ENCODE results near the gene PEX11A.

PEX11A gene, protein sequence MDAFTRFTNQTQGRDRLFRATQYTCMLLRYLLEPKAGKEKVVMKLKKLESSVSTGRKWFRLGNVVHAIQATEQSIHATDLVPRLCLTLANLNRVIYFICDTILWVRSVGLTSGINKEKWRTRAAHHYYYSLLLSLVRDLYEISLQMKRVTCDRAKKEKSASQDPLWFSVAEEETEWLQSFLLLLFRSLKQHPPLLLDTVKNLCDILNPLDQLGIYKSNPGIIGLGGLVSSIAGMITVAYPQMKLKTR

DNA sequence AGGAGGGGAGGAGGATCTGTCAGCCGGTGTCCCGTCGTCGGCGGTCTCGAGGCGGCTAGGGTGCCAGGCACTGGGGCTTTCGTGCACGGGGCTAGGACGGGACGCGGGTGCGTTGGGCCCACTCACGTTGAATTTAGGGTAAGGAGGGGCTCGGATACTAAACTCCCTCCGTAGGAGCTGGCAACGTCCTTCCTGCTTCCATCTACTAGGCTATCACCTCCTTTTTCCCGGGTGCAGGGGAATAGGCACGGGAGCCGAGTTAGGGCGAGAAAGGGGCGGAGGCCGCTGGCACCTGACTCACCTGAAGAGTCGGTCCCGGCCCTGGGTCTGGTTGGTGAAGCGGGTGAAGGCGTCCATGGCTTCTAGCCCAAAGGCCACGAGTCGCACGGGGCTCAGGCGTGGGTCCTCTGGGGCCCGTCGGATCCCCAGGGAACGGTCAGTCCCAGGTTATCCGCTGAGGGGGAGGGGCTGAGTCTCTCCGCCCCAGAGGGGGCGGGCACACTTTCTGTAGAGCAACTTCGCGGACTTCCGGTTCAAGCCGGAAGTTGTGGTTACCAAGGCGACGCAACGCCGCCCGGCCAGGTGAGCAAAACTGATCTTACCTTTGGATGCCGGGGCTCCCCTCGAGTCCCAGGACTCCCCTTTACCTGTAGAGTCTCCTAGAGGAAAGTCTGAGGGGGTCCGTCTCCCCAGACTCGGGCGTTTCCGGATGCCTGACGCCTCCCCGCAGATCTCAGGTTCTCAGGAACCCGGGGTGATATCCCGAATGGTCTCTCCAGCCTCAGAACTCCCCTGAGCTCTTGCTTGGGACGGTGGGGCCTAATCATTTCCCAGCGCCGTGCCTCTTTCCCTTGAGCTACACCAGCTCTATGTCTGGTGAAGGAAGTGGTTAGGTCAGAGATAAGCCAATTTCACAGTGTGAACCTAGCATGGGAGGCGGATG is at the start of gene PEX11A, which contains the start of gene WDR93:
PEX11A (minus strand) TSS at position 479 of the 943 bp plus-strand sequence; CDS start at position 357, 122 bp downstream.
WDR93 (plus strand) TSS at position 536 of the 943 bp plus-strand sequence. CDS start 10,936 bp downstream, outside the sequence.
- Mint-ChIP-seq H3K36me3 (no peaks in the 10 kb centered on the region), H3K4me3 (peak within 1 kb of the TSS; percentile 81), H3K9me3 (no peaks in the 10 kb centered on the region), H3K27me3 (peaks cover 14% of the 10 kb centered on the region), H3K27ac (peak within 1 kb of the TSS; percentile 22), H3K4me1 (peaks cover 19% of the 10 kb centered on the region)
- DNase-seq = peak; percentile 84
- CTCF ChIA-PET = no interaction called here

DNA sequence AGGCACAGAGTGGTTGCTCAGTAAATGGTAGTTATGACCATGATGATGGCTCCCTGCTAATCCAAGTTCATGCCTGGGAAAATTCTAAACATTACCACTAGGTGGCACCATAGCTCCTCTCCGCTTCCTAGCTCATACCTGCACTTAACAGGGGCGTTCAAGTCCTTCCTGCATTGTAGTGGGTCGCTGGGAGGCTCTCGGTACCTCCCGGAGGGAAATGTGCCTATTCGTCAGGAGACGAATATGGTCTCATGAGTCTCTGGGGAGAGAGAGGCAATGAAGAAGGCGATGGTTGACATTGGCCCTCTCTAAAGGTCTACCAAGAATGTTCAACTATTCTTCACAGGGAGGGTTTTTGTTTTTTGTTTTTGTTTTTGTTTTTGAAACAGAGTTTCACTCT is 49.6 kb upstream of the PEX11A start:
- H3K4me1 Mint-ChIP-seq = peaks cover 2% of the 10 kb centered on the region
- H3K4me3 Mint-ChIP-seq = no peak overlapping the region
- CTCF ChIA-PET = interaction anchor here (0.7 to 2.1 kb wide), 13 partner anchors 9 to 335 kb away, joined by 3 to 28 read pairs (median 5); partner anchors contain the start of gene MESP1
- no peaks in the 10 kb centered on the region for H3K9me3 Mint-ChIP-seq
- peaks cover 42% of the 10 kb centered on the region for H3K27me3 Mint-ChIP-seq
- no peaks in the 10 kb centered on the region for H3K36me3 Mint-ChIP-seq
- DNase-seq = peak; percentile 70
- H3K27ac Mint-ChIP-seq = no peak overlapping the region

DNA sequence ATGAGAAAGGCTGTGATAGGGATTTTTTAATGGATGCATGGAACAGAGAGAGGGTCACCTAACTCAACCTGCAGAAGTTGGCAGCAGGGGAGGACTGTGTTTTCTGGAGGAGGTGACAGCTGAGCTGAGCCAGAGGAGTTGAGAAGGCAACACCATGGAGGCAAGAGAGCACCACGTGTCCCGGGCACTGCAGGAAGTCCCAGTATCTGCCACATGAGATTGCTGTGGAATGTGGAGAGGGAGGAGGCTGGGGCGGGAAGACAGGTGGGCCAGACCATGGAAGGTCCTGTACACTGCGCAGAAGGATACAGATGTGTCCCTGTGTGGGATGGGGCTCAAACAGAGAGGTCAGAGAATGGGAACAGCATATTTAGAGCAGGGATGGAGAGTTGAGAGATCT is 45.2 kb upstream of the PEX11A start:
- no peak overlapping the region for H3K4me3 Mint-ChIP-seq
- peaks cover 46% of the 10 kb centered on the region for H3K27me3 Mint-ChIP-seq
- no peaks in the 10 kb centered on the region for H3K36me3 Mint-ChIP-seq
- CTCF ChIA-PET = no interaction called here
- peaks cover 2% of the 10 kb centered on the region for H3K4me1 Mint-ChIP-seq
- H3K9me3 Mint-ChIP-seq = no peaks in the 10 kb centered on the region
- DNase-seq = no peak
- H3K27ac Mint-ChIP-seq = no peak overlapping the region

DNA sequence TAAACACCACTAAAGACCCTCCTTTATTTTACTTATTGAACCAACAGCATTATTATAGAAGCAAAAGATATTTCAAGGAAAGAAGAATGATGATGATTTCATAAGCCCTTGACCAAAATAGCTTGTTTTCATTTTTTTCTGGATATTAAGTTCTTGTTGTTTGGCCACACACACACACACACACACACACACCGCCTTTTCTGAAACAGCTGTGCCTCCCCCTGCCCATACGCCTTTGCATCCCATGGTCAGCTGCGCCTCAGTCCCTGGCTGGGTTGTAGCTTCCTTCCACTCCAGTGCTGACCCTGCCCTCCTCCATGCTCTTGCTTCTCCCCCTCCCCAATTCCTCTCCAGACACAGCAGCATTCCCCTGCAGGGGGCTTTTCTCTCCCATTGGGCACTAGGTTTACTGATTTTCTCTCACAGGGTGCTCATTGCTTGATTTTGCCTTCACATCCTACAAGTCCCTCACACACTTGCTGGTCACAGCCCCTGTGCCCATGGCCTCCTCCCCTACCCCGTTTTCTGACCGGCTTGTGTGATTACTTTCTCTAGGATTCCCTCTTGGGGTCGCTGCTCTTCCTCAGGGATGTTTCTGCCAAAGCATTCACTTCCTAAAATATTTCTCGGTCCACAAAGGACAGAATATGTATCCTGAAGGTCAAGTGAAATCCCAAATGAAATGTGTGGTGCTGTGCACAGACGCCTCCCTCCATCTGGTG is 42.1 kb upstream of the PEX11A start:
- H3K4me3 Mint-ChIP-seq = no peak overlapping the region
- H3K27me3 Mint-ChIP-seq = peaks cover 41% of the 10 kb centered on the region
- CTCF ChIA-PET = interaction anchor here (1.2 kb wide), 2 partner anchors 28 to 57 kb away, joined by 3 read pairs; no protein-coding TSS in a partner anchor

DNA sequence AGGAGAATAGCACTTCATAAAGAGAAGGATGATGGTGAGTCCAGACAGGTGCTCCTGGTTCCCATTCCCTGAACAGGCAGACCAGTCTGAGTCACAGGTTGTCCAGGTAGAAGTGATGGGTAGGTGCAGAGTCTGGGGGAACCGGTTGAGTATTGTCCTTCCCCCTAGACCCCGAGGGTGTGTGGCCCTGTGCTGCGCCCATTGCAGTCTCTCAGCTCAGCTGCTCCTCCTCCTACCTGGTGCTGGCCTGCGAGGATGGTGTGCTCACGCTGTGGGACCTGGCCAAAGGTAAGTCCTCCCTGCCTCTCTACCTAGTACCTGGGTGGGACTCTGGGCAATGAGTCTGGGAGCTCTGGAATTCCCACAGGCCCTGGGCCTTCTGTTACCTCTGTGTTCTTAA is 40.7 kb upstream of the PEX11A start:
- no peaks in the 10 kb centered on the region for H3K4me1 Mint-ChIP-seq
- no peak for DNase-seq

More for the DNA sequence above, 42.1 kb upstream of the PEX11A start:
- Mint-ChIP-seq H3K27ac (no peak overlapping the region), H3K4me1 (no peaks in the 10 kb centered on the region), H3K9me3 (no peaks in the 10 kb centered on the region), H3K36me3 (no peaks in the 10 kb centered on the region)
- no peak for DNase-seq

DNA sequence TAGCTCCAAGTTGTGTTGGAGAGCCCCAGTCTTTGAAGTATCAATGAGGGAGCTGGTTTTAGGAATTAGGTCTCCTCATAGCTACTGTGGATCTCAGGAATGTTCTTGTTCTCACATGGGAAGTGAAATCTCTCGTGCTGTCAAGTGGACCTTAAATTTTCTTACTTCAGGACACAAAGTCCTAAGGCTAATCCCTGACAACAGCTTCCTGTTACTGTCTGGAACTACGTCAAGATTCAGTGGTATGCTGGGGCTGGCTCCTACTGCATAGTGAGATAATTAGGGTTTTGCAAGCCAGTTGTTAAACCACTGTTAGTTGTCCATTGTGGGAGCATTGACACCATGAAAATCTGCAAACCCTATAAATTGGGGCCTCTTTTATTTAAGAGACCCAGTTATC is 37.7 kb upstream of the PEX11A start:
- DNase-seq = no peak
- H3K27me3 Mint-ChIP-seq = peaks cover 23% of the 10 kb centered on the region
- CTCF ChIA-PET = no interaction called here
- H3K4me1 Mint-ChIP-seq = no peaks in the 10 kb centered on the region
- H3K4me3 Mint-ChIP-seq = no peak overlapping the region
- H3K36me3 Mint-ChIP-seq = no peaks in the 10 kb centered on the region
- peaks cover 3% of the 10 kb centered on the region for H3K9me3 Mint-ChIP-seq
- no peak overlapping the region for H3K27ac Mint-ChIP-seq

More for the DNA sequence above, 40.7 kb upstream of the PEX11A start:
- Mint-ChIP-seq H3K4me3 (no peak overlapping the region), H3K27me3 (peaks cover 39% of the 10 kb centered on the region), H3K27ac (no peak overlapping the region), H3K9me3 (no peaks in the 10 kb centered on the region), H3K36me3 (no peaks in the 10 kb centered on the region)
- CTCF ChIA-PET = no interaction called here

DNA sequence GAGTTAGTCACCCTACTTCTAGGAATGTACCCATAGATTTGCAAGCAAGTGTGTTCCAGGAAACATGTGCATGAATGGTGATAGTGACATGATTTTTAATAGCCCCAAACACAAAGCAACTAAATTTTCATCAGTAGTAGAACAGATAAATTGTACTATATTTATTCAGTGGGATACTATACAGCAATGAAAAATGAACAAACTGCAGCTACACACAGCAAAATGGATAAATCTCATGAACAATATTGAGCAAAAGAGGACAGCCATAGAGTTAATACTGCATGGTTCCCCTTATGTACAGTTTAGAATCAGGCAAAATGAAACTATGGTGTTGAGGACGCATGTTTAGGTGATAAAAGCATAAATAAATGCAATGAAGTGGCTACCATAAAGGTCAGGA is 34.5 kb upstream of the PEX11A start:
- no peaks in the 10 kb centered on the region for H3K4me1 Mint-ChIP-seq
- H3K4me3 Mint-ChIP-seq = no peak overlapping the region
- H3K27ac Mint-ChIP-seq = no peak overlapping the region
- CTCF ChIA-PET = no interaction called here
- H3K27me3 Mint-ChIP-seq = peaks cover 21% of the 10 kb centered on the region
- peaks cover 3% of the 10 kb centered on the region for H3K9me3 Mint-ChIP-seq
- no peaks in the 10 kb centered on the region for H3K36me3 Mint-ChIP-seq
- DNase-seq = no peak

DNA sequence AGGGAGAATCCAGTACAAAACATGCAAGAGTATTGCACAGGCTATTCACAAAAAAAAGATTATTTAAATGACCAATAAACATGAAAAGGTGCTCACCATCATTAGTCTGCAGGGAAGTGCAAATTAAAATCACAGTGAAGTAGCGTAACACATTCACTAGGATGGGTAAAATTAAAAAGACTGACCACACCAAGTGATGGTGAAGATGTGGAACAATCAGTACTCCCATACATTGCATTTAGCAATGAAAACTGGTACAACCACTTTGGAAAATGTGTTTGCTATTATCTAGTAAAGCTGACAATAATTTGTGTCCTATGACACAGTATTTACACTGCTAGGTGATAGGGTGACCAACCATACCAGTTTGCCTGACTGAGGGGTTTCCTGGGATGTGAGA is 34.1 kb upstream of the PEX11A start:
- H3K27ac Mint-ChIP-seq = no peak overlapping the region
- DNase-seq = no peak
- CTCF ChIA-PET = no interaction called here
- no peak overlapping the region for H3K4me3 Mint-ChIP-seq
- no peaks in the 10 kb centered on the region for H3K4me1 Mint-ChIP-seq
- H3K9me3 Mint-ChIP-seq = peaks cover 3% of the 10 kb centered on the region
- peaks cover 25% of the 10 kb centered on the region for H3K27me3 Mint-ChIP-seq
- no peaks in the 10 kb centered on the region for H3K36me3 Mint-ChIP-seq

DNA sequence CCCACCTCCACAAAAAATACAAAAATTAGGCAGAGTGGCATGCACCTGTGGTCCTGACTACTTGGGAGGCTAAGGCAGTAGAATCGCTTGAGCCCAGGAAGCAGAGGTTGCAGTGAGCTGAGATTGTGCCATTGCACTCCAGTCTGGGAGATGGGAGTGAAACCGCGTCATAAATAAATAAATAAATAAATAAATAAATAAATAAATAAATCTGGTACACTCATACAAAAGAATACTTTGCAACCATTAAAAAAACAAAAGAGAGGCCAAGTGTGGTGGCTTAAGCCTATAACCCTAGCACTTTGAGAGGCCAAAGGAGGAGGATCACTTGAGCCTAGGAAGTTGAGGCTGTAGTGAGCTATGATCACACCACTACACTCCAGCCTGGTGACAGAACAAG is 32.5 kb upstream of the PEX11A start:
- Mint-ChIP-seq H3K4me1 (no peaks in the 10 kb centered on the region), H3K27ac (no peak overlapping the region), H3K9me3 (peaks cover 3% of the 10 kb centered on the region), H3K27me3 (peaks cover 22% of the 10 kb centered on the region), H3K4me3 (no peak overlapping the region), H3K36me3 (no peaks in the 10 kb centered on the region)
- CTCF ChIA-PET = interaction anchor here (0.9 to 1.2 kb wide), 2 partner anchors 20 to 38 kb away, joined by 3 to 5 read pairs; no protein-coding TSS in a partner anchor
- no peak for DNase-seq

DNA sequence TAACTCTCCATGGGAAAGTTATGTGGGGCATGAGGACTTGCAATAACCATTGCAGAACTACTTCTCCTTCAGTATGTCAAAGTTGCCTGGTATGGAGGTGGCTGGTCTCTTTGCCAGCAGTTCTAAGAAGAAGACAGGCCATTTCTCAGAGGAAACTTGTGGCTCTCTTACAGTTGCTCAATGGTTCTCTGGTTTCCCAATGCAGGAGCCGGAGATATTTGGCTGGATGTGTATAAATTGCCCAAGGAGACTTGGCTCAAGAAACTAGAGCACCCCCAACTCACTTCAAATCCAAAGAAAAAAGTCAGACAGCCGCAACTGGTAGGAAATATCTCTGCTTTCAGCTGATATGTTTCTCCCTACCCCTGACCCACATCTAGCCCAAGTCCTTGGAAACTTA is 24.2 kb upstream of the PEX11A start:
- H3K4me3 Mint-ChIP-seq = no peak overlapping the region
- no peak for DNase-seq
- H3K27ac Mint-ChIP-seq = no peak overlapping the region
- H3K36me3 Mint-ChIP-seq = no peaks in the 10 kb centered on the region
- no peaks in the 10 kb centered on the region for H3K4me1 Mint-ChIP-seq
- no peaks in the 10 kb centered on the region for H3K9me3 Mint-ChIP-seq
- H3K27me3 Mint-ChIP-seq = peaks cover 10% of the 10 kb centered on the region
- CTCF ChIA-PET = no interaction called here

DNA sequence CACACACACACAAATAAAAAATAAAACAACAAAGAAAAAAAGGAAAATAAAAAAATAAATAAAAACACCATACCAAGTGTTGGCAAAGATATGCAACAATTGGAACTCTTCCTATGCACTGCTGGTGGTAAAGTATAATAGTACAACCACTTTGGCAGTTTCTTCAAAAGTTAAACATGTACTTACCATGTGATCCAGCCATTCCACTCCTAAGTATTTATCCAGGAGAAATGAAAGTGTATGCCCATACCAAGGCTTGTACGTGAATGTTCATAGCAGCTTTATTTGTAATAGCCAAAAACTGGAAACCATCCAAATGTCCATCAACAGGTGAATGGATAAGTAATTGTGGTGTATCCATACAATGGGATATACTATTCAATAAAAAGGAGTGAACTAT is 17.0 kb upstream of the PEX11A start:
- CTCF ChIA-PET = no interaction called here
- Mint-ChIP-seq H3K27me3 (peaks cover 32% of the 10 kb centered on the region), H3K9me3 (no peaks in the 10 kb centered on the region), H3K4me3 (no peak overlapping the region), H3K4me1 (no peaks in the 10 kb centered on the region), H3K36me3 (no peaks in the 10 kb centered on the region), H3K27ac (no peak overlapping the region)
- DNase-seq = no peak

DNA sequence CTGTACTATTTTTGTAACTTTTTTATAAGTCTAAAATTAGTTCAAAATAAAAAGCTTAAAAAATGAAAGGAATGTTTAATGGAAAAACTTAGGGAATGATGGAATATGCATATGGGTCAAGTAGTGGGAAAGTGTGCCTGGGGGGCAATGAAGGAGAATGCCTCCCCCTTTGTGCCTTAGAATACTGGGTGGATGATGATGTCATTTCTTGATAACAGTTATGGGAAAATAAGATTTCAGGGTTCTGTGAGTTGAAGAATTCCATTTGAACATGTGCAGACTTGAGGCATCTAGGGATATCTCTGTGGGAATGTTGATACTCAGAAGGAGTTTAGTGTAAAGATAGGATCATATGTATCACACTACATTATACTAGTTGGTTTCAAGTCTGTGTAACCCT is 13.9 kb upstream of the PEX11A start:
- H3K9me3 Mint-ChIP-seq = no peaks in the 10 kb centered on the region
- no peak for DNase-seq
- peaks cover 52% of the 10 kb centered on the region for H3K27me3 Mint-ChIP-seq
- no peaks in the 10 kb centered on the region for H3K4me1 Mint-ChIP-seq
- H3K27ac Mint-ChIP-seq = no peak overlapping the region
- no peak overlapping the region for H3K4me3 Mint-ChIP-seq
- CTCF ChIA-PET = no interaction called here
- no peaks in the 10 kb centered on the region for H3K36me3 Mint-ChIP-seq

DNA sequence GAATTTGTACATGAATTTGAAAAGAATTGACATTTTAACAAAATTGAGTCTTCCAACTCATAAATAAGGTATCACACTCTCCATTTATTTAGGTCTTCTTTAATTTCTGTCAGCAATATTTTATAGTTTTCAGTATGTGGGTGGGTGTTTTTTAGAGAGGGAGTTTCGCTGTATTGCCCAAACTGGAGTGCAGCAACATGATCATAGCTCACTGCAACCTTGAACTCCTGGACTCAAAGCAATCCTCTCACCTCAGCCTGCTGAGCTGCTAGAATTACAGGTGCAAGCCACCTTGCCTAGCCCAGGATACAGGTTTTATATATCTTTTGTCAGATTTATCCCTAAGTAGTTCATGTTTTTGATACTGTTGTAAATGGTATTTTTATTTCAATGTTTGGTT is 4.6 kb upstream of the PEX11A start:
- no peak overlapping the region for H3K27ac Mint-ChIP-seq
- H3K4me3 Mint-ChIP-seq = no peak overlapping the region
- CTCF ChIA-PET = no interaction called here
- DNase-seq = no peak
- peaks cover 38% of the 10 kb centered on the region for H3K27me3 Mint-ChIP-seq
- H3K36me3 Mint-ChIP-seq = no peaks in the 10 kb centered on the region
- no peaks in the 10 kb centered on the region for H3K9me3 Mint-ChIP-seq
- peaks cover 10% of the 10 kb centered on the region for H3K4me1 Mint-ChIP-seq

DNA sequence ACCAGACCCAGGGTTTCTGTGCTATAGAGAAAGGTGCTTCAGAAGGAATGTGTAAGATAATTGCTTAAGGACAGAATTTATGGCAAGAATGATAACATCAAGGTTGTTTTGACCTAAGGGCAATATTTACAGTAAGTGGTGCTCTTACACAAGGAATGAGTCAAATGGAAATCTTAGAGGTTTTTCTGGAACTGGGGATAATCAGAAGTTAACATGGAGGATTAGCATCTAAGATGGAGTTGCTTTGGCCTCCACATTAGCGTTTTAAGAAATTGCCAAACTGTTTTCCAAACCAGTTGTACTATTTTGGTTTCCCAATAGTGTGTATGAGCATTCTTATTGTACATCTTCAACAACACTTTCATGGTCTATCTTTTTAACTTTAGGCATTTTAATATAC is 3.1 kb upstream of the PEX11A start:
- CTCF ChIA-PET = no interaction called here
- Mint-ChIP-seq H3K4me1 (peaks cover 19% of the 10 kb centered on the region), H3K27ac (no peak overlapping the region), H3K36me3 (no peaks in the 10 kb centered on the region), H3K9me3 (no peaks in the 10 kb centered on the region), H3K27me3 (peaks cover 29% of the 10 kb centered on the region), H3K4me3 (no peak overlapping the region)
- no peak for DNase-seq
